GM18951 (cell line): ENCODE results near the gene HRG.

Experiments used
- POLR2A ChIP-seq: IDR thresholded peaks from 4 replicates; pipeline ENCODE4 v1.6.1; 2011; ENCODE audit warnings: mild to moderate bottlenecking; ENCODE audit not compliant: insufficient read length, insufficient read depth; ENCODE audit errors: extremely low read depth
- in situ Hi-C: fragments of 300-500 bp; cut with MboI; formaldehyde crosslinking; loops from one replicate; pipeline ENCODE4 v1.12.0; 2022; ENCODE audit warnings: low sequenced_read_pairs, mixed read lengths, inconsistent platforms; ENCODE audit not compliant: unreplicated experiment

Gene HRG

DNA sequence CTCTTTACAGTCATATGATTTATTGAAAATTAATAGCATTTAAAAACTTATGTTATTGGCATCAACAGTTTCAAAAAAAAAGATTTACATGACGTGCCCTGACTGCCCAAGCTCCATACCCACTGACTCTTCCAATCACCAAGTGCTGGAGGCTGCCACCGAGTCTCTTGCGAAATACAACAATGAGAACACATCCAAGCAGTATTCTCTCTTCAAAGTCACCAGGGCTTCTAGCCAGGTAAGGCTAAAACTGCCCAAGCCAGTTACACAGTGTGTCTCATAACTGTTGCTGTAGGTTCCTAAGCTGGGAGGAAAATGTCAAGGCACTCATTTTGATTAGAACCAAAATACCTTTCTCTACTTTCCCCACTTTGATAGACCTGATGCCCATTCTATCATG lies 21.1 kb upstream of the HRG start:
- TF ChIP-seq POLR2A = no peak
- in situ Hi-C loops = no loop called here

DNA sequence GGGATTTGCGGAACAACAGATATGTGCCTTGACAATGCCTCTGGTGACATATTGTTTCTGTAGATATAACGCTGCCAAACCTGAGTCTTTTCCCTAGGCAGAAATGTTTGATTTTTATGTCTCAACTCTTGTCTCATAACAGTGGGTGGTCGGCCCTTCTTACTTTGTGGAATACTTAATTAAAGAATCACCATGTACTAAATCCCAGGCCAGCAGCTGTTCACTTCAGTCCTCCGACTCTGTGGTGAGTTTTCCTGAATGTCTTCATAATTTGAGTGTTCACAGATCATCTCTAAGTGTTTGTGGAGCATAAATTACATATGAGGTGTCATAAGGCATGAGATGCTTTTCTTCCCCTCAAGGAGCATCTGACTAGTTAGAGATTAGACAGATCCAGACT lies 19.7 kb upstream of the HRG start:
- in situ Hi-C loops = no loop called here
- TF ChIP-seq POLR2A = no peak

- no peak for TF ChIP-seq POLR2A
These were observed 19.0 kb upstream of the HRG start for GRCh38 chr3:186646841-186647240.

GRCh38 chr3:186648851-186649250 lies 17.0 kb upstream of the HRG start:
- in situ Hi-C loops = no loop called here
- no peak for TF ChIP-seq POLR2A

More at GRCh38 chr3:186646841-186647240, 19.0 kb upstream of the HRG start:
- in situ Hi-C loops = no loop called here

DNA sequence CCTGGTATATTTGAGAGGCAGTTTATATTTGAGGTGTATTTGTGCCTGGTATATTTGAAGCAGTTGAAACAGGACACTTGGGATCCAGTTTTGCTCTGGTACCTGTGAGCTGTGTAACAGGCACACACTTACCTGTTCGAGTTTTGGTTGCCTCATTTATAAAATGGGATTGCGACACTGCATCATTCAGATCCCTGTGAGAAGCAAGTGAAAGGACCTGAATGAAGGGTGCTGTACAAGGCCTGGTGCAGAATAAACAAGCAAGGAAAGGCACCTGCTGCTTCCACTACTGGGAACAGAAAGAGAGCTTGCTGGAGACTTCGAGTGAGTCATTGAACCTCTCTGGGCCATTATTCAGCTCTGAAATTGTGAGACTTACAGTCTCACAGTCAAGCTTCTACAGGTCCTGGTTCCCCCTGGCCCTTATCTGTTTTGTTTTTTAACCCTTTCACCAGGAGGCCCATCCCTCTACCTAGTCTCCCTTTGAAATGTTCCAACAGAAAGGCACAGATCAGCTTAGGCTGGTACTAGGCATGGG lies 14.1 kb upstream of the HRG start:
- no peak for TF ChIP-seq POLR2A
- in situ Hi-C loops = no loop called here

DNA sequence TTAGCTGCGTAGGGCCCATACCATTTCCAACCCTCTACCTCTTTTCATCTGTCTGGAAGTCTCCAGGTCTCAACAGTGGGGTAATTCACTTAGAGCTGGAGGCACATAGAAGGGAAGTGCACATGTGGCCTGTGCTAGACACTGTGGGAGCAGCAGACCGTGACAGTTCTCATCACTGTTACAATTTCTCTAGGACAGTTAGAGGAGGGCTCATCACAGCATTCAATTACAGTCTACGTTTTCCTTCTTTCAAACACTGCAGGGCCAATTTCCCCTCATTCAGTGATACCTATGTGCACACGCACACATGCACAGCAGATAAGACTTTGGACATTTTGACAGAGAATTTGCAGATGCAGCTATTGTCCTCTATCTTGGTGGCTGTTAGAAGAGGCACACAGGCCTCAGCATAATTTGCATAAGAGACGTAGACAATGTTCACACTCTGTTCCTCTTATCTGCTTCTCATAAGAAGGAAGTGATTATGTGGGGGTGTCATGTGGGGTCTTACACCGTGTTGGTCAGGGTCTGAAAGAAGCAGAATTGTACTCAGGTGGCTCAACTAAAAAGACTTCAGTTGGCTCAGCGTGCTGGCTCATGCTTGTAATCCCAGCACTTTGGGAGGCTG lies 12.6 kb upstream of the HRG start:
- in situ Hi-C loops = no loop called here
- no peak for TF ChIP-seq POLR2A

GRCh38 chr3:186653984-186654383 lies 11.8 kb upstream of the HRG start:
- in situ Hi-C loops = no loop called here
- no peak for TF ChIP-seq POLR2A

GRCh38 chr3:186663361-186664118 lies 2.3 kb upstream of the HRG start:
- TF ChIP-seq POLR2A = no peak

DNA sequence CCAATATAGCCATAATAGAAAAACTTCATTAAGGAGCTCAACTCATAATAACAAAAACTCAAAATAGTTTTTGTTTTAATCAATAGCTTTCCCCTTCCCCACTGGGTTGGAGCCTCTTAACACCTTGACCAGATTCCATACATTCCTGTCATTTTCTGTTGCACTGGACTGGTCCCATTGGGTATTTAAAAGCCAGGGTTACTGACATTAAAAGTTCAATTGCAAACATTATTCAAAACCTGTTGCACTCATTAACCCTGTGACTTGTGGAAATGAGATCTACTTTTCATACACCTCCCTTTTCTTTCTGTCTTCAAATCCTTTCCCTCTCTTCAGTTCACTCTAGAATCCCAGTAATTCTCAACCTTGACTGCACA lies 1.7 kb upstream of the HRG start:
- in situ Hi-C loops = no loop called here
- TF ChIP-seq POLR2A = no peak

More at GRCh38 chr3:186663361-186664118, 2.3 kb upstream of the HRG start:
- in situ Hi-C loops = no loop called here

DNA sequence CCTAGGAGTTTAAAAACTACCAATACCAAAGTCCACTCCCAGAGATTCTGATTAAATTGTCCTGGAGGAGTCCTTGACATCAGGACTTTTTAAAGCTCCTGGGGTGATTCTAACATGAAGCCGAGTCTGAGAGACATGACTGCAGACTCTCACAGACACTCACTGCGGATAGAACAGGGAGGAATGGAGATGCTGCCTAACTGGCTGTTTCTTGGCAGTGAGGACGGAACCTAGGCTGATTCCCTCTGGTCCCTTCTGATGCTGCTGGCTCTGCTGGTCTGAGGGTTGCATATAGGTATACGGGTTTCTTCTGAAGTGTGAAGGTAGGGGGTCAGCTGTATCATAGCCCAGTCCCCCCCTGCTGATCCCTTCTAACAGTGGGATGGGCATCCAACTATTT lies 1.3 kb upstream of the HRG start:
- TF ChIP-seq POLR2A = no peak
- in situ Hi-C loops = no loop called here

DNA sequence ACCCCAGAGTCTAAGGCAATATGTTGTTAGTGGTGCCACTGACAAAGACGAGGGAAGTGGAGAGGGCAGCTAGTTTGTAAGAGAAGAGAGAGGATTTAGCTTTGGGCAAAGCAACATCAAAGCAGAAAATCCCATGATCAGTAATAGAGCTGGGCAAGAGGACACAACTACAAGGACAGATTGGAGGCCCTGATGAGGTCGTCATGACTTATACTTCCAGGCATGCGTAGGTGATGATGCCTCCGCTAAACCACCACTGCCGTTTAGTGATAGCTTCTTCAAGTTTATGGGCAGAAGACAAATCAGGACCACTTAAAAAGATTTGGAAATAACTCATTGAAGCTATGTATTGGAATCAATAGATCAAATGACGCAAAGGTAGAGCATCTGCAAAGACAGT lies 2.6 kb downstream of the HRG start:
- TF ChIP-seq POLR2A = no peak
- in situ Hi-C loops = no loop called here

DNA sequence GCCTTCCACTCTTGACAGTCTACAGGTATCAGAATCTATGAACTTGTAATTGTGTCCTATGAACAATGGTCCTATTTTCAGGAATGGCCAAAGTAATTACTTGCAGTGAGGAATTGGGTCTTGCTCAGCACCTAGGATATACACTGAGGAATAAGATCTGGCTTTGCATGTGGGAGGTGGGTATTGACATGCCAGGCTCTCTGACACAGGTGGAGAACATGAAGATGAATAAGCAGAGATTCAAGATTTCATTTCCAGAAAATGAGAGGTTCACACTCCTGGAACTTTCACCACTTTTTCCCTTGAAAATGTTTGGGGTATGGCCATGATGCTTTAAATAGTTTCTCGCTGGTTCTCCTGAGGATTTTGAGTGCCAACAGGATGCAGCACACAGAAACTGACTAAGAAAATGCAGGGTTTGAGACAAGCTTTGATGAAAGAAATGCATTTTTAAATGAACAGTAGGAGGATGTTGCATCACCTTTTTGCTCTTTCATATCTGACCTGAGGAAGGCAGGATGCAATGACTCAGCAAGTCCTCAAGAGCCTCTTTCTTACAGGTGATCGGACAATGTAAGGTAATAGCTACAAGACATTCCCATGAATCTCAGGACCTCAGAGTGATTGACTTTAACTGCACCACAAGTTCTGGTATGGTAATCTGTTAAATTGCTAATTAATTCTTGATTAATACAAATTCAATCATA lies 3.7 kb downstream of the HRG start:
- in situ Hi-C loops = no loop called here
- no peak for TF ChIP-seq POLR2A

GRCh38 chr3:186670155-186670554 lies 4.3 kb downstream of the HRG start:
- in situ Hi-C loops = no loop called here
- TF ChIP-seq POLR2A = no peak
